HG02943 (cell line): Measurements from ENCODE around the gene HES5.
A peak's percentile ranks its signal among the peaks of the same experiment; 100 is the strongest.
"Not testable (repeated sequence)": the region's sequence is repeated elsewhere in the genome, so short reads cannot be mapped to it uniquely, and the experiment has no call there.

ENCODE experiments used
- ATAC-seq: cut with Tn5 transposase; IDR thresholded peaks from one replicate; pipeline ENCODE4 v1.9.1; 2021; ENCODE audit warnings: mild to moderate bottlenecking, low read depth, moderate library complexity; ENCODE audit not compliant: unreplicated experiment

HES5 gene

GRCh38 chr1:2549367-2550029 is 19.4 kb upstream of the HES5 start:
- ATAC-seq: not testable (repeated sequence)

- peak; percentile 15 for ATAC-seq
Observed at GRCh38 chr1:2548068-2548589, 18.1 kb upstream of the HES5 start.

- ATAC-seq: no peak
Observed at GRCh38 chr1:2547210-2548067, 17.4 kb upstream of the HES5 start.

- peak; percentile 30 for ATAC-seq
Observed at GRCh38 chr1:2546515-2547209, 16.6 kb upstream of the HES5 start.

- peak; percentile 29 for ATAC-seq
Observed at GRCh38 chr1:2545754-2546514, 15.9 kb upstream of the HES5 start.

- no peak for ATAC-seq
Observed at GRCh38 chr1:2544875-2545640, 15.0 kb upstream of the HES5 start.

GRCh38 chr1:2544093-2544874 is 14.2 kb upstream of the HES5 start:
- no peak for ATAC-seq

GRCh38 chr1:2543543-2544092 is 13.6 kb upstream of the HES5 start:
- no peak for ATAC-seq

- ATAC-seq: no peak
Observed at GRCh38 chr1:2542246-2542915, 12.3 kb upstream of the HES5 start.

- ATAC-seq: no peak
Observed at GRCh38 chr1:2541619-2542245, 11.7 kb upstream of the HES5 start.

GRCh38 chr1:2540816-2541492 is 10.9 kb upstream of the HES5 start:
- no peak for ATAC-seq

GRCh38 chr1:2539312-2539907 is 9.3 kb upstream of the HES5 start:
- no peak for ATAC-seq

GRCh38 chr1:2538872-2539271 is 8.8 kb upstream of the HES5 start:
- no peak for ATAC-seq

- no peak for ATAC-seq
Observed at GRCh38 chr1:2538376-2538775, 8.3 kb upstream of the HES5 start.

- ATAC-seq: no peak
Observed at GRCh38 chr1:2537784-2538115, 7.7 kb upstream of the HES5 start.

GRCh38 chr1:2535981-2536380 is 5.9 kb upstream of the HES5 start:
- no peak for ATAC-seq

GRCh38 chr1:2535455-2535854 is 5.4 kb upstream of the HES5 start:
- no peak for ATAC-seq
